Fibroblast of pulmonary artery (primary cell): ENCODE measurements around the gene CNOT4.
A peak's percentile ranks its signal among the peaks of the same experiment; 100 is the strongest.

Experiments
- DNase-seq: peaks from one replicate; pipeline ENCODE4 v3.0.0-alpha.2; 2010; ENCODE audit warnings: low read depth
- H3K4me3 ChIP-seq: replicated peaks from 2 replicates; pipeline ENCODE4 v1.5.1; 2011; ENCODE audit warnings: low read depth, mild to moderate bottlenecking, control low read depth, low read length, moderate library complexity
- CTCF ChIP-seq: IDR thresholded peaks from 2 replicates; pipeline ENCODE4 v1.5.1; 2011; ENCODE audit warnings: mild to moderate bottlenecking, control low read depth, low read length, inconsistent platforms; ENCODE audit errors: missing control alignments

The CNOT4 gene

DNA sequence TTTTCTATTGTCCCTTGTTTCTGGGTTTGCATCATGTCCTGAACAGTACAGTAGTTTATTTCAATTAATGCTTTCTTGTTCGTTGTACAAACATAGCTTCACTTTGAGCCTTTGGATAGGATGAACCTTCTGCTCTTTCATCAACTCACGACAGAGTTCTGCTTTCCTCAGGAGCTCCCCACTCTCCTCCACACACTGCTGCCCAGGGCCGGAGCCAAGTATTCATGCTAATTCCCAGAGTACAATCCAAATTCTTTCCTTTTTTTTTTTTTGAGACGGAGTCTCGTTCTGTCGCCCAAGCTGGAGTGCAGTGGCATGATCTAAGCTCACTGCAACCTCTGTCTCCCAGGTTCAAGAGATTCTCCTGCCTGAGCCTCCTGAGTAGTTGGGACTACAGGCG lies 40.3 kb upstream of the CNOT4 start:
- DNase-seq: no peak
- no peak overlapping the region for H3K4me3 ChIP-seq
- no peak for TF ChIP-seq CTCF

GRCh38 chr7:135541029-135541428 lies 31.1 kb upstream of the CNOT4 start:
- no peak for TF ChIP-seq CTCF
- DNase-seq: no peak
- no peak overlapping the region for H3K4me3 ChIP-seq

- DNase-seq: no peak
- TF ChIP-seq CTCF: no peak
- no peak overlapping the region for H3K4me3 ChIP-seq
Observed at GRCh38 chr7:135539629-135540028, 29.7 kb upstream of the CNOT4 start.

DNA sequence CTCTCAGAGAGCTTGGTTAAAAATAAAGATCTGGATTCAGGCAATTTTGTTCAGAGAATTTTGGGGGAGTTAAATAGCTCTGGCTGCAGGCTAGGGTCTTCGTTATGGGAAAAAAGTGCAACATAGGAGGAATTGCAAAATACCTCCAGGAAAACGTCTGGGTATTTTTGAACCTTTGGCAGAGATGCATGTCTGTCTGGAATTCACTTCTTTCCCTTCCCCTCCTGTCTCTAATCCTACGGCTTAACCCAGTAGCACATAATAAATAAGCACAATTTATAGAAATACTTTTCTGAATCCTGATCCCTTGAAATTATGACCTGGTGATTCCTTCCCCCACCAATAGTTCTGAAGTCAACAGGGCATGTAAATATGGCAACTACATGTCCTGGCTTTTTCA lies 28.5 kb upstream of the CNOT4 start:
- H3K4me3 ChIP-seq: no peak overlapping the region
- peak; percentile 39 for DNase-seq
- no peak for TF ChIP-seq CTCF

GRCh38 chr7:135537905-135538304 lies 28.0 kb upstream of the CNOT4 start:
- H3K4me3 ChIP-seq: no peak overlapping the region
- no peak for TF ChIP-seq CTCF
- peak; percentile 4 for DNase-seq

GRCh38 chr7:135537453-135537852 lies 27.6 kb upstream of the CNOT4 start:
- H3K4me3 ChIP-seq: no peak overlapping the region
- no peak for TF ChIP-seq CTCF
- no peak for DNase-seq

- DNase-seq: peak; percentile 98
- no peak for TF ChIP-seq CTCF
- no peak overlapping the region for H3K4me3 ChIP-seq
Observed at GRCh38 chr7:135536150-135536549, 26.2 kb upstream of the CNOT4 start.
